NOMO-1 treated with dmso at 0.1 percent for 144 hours (cell line): ENCODE results near the gene PANK2.
A peak's percentile ranks its signal among the peaks of the same experiment; 100 is the strongest.
"Not testable (repeated sequence)": the region's sequence is repeated elsewhere in the genome, so short reads cannot be mapped to it uniquely, and the experiment has no call there.

Experiments used
- DNase-seq: peaks from one replicate; lab custom pipeline; 2025; ENCODE audit not compliant: unreplicated experiment; lab: John Stamatoyannopoulos, UW

The PANK2 gene

DNA sequence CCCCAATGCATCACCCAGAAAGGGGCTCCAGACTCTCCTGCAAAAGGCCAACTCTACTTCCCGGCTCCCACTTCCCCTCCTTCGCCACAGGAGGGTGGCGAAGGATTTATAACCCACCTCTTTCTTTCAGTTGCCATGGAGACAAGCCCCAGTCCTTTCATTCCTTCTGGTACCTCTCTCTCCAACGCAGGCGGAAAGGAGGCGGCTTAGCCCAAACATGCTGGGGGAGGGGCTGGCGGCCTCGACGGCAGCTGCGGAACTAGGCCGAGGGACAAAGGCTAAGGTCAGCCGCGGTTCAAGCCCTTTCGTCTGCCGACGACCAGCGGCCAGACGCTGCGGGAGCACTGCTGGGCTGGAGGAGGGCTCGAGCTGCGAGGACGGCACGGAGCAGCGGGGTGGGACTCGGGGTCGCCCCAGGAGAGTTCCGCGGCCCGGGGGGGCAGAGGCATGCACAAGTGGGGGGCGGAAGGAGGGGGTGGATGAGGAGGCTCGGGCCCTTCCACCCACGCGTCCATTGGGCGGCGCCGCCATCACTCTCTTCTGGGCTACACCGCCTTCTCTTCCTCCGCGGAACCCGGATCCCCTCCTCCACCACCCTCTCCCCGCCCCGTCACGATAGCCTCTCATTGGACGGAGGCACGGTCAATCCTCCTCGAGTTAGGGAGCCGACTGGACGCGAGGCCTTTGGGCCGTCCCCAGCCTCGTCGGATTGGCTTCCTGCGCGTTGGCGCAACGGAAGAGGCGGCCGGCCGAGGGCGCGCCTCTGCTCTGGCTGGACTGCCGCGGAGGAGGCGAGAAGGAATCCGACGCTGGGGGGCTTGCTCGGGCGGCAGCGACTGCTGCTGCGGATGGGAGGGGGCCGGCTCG lies at the start of gene PANK2:
Gene PANK2, plus strand, starts transcription at position 766 of the 867 bp plus-strand sequence.
- peak; percentile 97 for DNase-seq

DNA sequence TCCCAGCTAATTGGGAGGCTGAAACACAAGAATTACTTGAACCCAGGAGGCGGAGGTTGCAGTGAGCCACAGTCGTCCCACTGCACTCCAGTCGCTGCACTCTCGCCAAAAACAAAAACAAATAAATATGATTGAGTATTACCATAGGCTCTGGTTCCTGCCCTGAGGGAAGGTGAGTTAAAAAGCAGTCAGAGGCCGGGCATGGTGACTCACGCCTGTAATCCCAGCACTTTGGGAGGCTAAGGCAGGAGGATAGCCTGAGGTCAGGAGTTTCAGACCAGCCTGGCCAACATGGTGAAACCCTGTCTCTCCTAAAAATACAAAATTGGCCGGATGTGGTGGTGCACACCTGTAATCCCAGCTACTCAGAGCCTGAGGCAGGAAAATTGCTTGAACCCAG lies 49.0 kb upstream of the PANK2 start:
- not testable (repeated sequence) for DNase-seq

DNA sequence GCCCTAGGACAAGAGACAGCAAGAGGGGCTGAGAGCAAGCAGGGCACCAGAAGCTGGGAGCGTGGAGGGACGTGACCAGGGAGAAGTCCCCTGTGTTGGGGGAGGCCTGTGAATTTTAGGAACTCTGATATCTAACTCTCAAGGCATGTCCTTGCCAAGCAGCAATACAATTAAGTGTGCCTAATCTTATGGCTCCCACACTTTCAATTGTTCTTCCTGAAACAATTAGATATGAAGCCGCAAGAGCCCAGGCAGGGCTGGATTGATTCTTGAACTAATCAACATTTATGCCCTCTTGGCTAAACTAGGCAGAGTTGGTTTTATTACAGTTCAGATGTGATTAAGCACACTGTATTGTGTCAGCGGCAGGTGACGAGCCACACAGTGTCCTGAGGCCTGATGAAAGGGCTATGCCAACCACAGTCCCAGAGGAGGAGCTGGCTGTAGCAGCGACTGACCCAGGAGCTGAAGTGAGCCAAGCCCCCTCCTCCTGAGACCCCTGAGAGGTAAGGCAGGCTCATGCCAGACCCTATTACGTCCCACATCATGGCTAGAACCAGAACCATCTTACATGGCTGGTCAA lies 46.7 kb upstream of the PANK2 start:
- DNase-seq, result no peak

DNA sequence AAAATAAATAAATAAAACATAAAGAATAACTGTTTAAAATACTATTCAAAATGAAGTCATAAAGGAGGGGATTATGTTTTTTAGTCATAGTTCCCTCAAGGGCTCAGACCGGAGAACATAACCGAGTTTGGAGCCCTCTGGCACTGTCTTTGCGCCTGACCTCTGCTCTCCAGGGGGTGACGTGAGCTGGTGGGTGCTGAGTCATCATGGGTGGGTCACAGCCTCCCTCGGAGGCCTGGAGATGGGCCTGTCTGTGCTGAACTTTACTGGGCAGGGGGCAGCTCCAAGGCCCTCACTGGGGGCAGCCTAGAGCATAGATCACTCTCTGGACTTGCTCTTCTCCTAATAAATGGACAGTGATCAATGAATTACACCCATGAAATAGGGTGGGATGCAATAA lies 45.7 kb upstream of the PANK2 start:
- DNase-seq, result no peak

DNA sequence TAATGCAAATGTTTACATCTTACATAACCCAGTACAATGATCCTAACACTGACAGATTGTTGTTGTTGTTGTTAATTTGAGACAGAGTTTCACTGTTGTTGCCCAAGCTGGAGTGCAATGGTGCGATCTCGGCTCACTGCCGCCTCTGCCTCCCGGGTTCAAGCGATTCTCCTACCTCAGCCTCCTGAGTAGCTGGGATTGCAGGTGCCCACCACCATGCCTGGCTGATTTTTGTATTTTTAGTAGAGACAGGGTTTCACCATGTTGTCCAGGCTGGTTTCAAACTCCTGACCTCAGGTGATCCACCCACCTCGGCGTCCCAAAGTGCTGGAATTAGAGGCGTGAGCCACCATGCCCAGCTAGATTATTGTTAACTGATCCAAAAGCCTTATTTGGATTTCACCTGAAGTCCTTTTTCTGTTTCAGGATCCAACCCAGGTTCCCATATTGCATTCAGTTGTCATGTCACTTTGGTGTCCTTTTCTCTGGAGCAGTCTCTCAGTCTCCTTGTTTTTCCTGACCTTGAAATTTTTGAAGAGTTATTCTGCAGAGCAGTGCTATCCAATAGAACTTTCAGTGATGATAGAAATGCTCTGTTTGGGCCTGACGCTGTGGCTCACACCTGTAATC lies 45.1 kb upstream of the PANK2 start:
- DNase-seq, result not testable (repeated sequence)

DNA sequence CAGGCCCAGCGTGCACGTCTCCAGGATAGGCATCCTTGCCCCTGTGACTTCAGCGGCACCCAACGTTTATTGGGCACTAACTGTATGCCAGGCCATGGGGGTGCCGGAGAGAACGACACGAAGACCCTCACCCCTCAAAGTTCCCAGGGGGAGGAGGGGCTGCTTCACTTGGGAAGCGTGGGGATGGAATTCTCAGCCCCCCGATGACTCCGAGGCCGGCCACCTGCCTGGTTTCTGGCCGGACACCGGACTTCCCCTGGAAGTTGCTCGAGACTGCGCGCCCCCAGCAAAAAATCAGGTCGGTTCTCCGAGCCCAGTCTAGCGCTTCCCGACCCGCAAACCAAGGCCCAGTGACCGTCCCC lies 42.8 kb upstream of the PANK2 start:
- no peak for DNase-seq

DNA sequence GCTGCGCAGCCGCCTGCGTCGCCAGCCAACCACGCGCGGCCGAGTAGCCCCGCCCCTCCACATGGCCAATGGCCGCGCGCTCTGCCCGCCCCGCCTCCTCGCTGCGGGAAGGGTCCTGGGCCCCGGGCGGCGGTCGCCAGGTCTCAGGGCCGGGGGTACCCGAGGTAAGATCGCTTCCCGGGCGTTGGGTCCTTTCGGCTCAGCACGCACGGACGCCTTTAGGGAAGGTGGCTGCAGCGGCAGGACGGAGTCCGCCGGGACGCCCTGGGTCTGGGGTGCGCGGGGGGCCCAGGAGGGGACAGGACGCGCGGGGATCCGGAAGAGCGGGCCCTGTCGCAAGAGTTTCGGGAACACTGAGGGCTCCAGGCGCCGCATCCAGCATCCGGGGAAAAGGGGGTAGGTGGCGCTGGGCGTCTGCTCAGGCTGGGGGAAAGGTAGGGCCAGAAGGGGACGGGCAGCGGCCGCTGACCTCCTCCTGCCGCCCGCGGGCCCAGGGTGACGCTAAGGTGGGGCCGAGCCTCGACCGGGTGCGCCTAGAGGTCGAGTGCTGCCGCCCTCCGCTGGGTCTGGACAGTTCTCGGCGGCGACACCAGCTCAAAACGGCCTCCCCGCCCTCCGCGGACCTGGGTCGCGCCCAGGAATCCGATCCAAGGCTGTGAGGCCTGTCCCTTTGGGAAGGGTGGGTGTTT lies 42.3 kb upstream of the PANK2 start, which contains the start of gene MAVS:
Gene MAVS, plus strand, starts transcription at position 95 of the 689 bp plus-strand sequence. CDS start 7,791 bp downstream, outside the sequence.
- peak; percentile 72 for DNase-seq

DNA sequence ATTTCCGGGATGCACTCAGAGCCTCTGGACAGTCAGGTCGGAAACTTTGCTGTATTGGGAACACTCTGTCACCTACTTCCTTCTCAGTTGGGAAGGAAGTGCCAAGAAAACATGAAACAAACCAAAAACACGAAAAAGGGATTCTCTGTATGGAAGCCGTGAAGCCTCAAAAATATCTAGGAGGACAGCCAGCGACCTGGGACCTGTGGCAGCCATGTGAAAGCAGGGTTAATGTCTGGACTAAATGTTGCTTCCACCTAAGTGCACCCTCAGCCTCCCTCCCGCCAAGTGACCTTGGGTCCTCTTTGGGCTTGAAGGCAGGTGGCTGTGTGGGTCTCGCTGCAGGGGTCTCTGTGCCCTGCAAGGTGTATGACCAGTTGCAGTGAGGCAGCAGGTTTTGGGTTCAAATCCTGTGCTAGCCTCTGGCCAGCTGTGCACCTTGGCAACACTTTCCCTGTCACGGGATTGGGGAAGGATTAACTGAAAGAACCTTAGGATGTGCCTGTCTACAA lies 41.7 kb upstream of the PANK2 start:
- no peak for DNase-seq

DNA sequence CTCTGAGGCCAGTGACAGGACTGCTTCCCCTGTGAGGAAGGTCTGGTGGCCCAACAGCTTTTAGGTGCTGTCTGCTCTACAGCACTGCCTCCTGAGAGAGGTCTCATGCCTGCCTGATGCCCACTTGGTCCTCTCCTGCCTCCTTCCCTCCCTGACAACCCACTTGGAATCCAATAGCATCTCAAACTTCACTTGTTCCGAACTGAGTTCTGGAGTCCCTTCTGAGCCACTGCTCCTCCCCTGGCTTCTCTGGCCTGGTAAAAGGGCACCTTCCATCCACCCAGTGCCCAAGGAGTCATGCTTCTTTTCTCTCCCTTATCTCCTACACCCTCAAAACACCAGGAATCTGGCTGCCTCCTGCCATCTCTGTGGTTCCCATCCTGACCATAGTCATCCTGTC lies 40.6 kb upstream of the PANK2 start:
- no peak for DNase-seq

DNA sequence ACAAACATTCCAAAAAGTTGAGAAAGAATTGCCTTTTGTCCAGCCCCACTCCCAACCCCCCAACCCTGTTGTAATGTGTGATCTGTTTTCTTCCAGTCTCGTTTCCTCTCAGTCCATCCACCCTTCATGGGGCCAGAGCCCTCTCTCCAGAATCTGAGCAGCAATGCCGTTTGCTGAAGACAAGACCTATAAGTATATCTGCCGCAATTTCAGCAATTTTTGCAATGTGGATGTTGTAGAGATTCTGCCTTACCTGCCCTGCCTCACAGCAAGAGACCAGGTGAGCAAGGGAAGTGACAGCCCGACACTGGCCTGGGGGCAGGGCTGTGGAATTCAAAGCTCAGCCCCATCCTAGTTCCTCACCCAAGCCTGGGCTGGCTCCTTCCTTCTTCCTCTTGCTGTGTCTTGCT lies 34.7 kb upstream of the PANK2 start:
- no peak for DNase-seq

DNA sequence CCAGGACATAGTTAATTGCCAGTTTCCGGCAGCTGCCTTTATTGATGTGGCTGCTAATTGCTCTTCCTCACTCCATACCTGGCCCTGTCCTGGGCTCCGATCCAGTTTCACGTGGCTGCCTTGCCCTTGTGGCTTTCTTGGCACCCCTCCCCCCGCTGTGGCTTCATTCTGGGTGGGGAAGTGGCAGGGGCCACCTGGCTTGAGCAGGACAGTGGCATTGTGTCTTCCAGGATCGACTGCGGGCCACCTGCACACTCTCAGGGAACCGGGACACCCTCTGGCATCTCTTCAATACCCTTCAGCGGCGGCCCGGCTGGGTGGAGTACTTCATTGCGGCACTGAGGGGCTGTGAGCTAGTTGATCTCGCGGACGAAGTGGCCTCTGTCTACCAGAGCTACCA lies 31.8 kb upstream of the PANK2 start:
- no peak for DNase-seq

DNA sequence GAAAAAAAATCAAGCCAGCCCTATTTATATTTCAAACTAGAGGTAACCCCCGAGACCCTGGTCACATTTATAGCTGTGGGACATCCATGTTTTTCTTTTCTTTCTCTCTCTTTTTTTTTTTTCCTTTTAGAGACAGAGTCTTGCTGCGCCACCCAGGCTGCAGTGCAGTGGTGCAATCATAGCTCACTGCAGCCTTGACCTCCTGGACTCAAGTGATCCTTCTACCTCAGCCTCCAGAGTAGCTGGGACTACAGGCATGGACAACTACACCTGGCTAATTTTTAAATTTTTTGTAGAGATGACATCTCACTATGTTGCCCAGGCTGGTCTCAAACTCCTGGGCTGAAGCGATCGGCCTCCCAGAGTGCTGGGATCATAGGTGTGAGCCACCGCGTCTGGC lies 30.5 kb upstream of the PANK2 start:
- no peak for DNase-seq

DNA sequence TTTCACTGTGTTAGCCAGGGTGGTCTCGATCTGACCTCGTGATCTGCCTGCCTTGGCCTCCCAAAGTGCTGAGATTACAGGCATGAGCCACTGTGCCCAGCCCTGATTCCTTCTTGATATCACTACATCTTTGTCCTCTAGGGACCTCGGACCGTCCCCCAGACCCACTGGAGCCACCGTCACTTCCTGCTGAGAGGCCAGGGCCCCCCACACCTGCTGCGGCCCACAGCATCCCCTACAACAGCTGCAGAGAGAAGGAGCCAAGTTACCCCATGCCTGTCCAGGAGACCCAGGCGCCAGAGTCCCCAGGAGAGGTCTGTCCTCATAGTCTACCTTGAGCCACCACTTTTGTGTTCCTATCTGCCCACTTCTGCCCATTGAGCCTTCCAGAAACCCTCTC lies 28.0 kb upstream of the PANK2 start:
- DNase-seq, result no peak

DNA sequence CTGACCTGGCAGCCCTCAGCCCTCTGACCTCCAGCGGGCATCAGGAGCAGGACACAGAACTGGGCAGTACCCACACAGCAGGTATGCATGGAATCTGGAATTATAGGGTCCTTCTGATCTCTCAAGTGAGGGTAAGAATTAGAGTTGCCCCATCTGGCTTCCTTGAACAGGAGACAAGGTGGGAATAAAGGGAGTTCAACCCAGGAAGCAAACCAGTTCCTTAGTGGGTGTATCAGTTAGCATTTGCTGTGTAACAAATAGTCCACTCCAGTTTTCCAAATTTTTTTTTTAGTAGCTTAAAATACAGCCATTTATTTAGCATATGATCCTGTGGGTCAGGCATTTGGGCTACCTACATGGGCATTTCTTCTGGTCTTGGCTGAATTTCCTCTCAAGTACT lies 26.9 kb upstream of the PANK2 start:
- DNase-seq, result no peak

DNA sequence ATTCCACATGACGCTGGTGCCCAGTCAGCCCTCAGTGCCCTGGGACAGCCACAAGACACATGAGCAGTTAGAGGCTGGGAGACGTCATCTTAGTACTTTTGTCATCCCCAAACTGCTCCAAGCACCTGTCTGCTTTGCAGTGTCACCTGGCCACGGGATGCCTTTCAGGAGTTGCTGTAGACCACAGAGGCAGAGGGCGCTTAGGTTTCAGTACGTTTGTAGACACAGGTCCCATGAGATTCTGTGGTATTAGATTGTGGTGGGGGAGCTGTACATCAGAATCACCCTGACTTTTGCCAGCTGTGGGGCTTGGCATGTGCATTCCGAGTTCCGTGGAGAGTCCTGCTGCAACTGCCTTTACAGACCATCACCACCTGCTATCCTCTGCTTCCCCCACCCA lies 25.9 kb upstream of the PANK2 start:
- no peak for DNase-seq

DNA sequence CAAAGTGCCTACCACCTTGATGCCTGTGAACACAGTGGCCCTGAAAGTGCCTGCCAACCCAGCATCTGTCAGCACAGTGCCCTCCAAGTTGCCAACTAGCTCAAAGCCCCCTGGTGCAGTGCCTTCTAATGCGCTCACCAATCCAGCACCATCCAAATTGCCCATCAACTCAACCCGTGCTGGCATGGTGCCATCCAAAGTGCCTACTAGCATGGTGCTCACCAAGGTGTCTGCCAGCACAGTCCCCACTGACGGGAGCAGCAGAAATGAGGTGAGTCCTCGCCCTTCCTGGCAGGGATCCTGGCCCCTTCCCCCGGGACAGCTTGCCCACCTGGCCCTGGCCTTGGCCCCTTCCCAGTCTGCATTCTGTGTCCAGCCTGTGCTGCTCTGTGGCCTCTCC lies 24.7 kb upstream of the PANK2 start:
- DNase-seq, result no peak

DNA sequence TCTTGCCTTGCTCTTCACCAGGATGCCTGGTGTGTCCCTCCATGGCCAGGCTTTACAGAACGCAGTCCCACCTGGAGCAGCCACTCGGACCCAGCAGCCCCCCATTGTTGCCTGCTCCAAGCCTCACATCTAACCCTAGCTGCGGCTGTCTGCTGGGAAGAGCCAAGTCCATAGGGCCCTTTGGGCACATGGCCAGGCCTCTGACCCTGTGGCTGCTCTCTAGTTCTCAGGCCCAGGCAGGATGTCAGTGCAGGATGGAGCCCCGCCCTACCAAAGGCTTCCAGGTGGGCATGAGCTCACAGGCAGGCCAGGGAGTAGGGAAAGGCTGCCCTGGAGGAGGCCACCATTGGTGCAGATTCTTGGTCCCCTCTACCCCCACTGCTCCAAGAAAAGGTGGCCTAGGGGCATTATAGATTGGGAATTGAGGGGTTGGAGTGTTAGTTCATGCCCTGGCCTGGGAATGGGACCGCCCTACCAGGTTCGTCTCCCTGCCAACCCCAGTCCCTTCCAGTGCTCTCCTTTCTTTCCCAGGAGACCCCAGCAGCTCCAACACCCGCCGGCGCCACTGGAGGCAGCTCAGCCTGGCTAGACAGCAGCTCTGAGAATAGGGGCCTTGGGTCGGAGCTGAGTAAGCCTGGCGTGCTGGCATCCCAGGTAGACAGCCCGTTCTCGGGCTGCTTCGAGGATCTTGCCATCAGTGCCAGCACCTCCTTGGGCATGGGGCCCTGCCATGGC lies 23.9 kb upstream of the PANK2 start:
- no peak for DNase-seq

DNA sequence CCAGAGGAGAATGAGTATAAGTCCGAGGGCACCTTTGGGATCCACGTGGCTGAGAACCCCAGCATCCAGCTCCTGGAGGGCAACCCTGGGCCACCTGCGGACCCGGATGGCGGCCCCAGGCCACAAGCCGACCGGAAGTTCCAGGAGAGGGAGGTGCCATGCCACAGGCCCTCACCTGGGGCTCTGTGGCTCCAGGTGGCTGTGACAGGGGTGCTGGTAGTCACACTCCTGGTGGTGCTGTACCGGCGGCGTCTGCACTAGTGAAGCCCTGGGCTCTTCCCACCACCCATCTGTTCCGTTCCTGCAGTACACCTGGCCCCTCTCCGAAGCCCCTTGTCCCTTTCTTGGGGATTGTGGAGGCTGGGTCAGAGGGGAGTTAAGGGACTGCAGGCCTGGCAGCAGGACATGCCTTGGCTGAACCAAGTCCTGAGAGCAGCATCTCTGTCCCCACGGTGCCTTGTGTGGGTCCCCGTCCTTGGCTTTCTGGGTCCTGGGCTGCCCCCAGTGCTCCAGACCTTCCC lies 23.2 kb upstream of the PANK2 start:
- no peak for DNase-seq

DNA sequence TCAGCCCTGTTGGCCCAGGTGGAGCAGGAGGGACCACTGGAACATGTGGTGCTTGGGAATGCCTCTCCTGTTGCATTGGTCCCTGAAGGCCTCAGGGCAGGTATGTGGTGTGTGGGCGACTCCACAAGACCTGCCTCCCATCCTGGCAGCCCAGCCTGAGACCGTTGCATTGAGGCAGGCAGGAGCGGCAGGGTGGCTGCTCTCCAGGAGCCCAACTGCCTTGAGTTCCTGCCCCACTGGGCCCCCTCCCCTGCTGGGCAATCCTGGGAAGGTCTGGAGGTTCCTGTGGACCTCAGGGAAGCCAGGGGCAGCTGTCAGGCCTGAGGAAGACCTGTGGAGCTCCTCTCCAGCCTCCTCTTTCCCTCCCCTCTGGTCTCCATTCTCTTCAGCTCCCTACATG lies 22.7 kb upstream of the PANK2 start:
- DNase-seq, result no peak

DNA sequence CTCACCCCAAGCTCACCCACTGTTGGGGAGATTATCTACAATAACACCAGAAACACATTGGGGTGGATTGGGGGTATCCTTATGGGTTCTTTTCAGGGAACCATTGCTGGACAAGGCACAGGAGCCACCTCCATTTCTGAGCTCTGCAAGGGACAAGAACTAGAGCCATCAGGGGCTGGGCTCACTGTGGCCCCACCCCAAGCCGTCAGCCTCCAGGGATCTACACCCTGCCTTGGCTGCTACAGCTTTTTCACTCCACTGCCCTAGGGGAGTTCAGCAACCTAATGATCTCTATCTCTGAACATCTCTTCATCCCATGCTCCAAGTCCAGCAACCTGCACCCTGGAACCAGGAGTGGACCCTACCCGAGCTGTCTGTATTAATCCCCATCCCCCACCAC lies 21.4 kb upstream of the PANK2 start:
- no peak for DNase-seq
